ENCODE measurements around the gene ADTRP. TPM values are rescaled to one million over a fixed set of nuclear protein-coding genes. Genes with fewer than 3 reads are reported as not detected.

ADTRP gene
- total and polyA plus RNA-seq, 10 donors: 1.00 to 7.4 (median 2.0) TPM

GRCh38 chr6:11688425-11688709 lies 90.2 kb downstream of the ADTRP start:
- H3K27ac ChIP-seq: no peak overlapping the region
- H3K9me3 ChIP-seq: peaks cover 0 to 4% (median 0%) of the 10 kb centered on the region in 8 donors
- no peaks in the 10 kb centered on the region for H3K36me3 ChIP-seq
- WGBS, 5 donors: 80 to 89% (median 88%) methylated on average over 1 of the region's 1 CpG
- no peak for DNase-seq
- no peaks in the 10 kb centered on the region for H3K4me1 ChIP-seq
- H3K27me3 ChIP-seq (replicated peaks in 1 of 7): no peaks in the 10 kb centered on the region
- TF ChIP-seq POLR2AphosphoS5 (IDR thresholded peaks at IDR 0.05) (no peak), CTCF (IDR thresholded peaks at IDR 0.05 in 8 of 11, conservative IDR thresholded peaks at IDR 0.05 in 3 of 11) (no peak), POLR2A (IDR thresholded peaks at IDR 0.05) (no peak)
- no peak overlapping the region for H3K4me3 ChIP-seq
- intact Hi-C loops (cut with DNase I; ENCODE audit: low total_unique reads): no loop called here

GRCh38 chr6:11685481-11686093 lies 93.0 kb downstream of the ADTRP start:
- peaks cover 0 to 9% (median 5%) of the 10 kb centered on the region in 8 donors for H3K9me3 ChIP-seq
- intact Hi-C loops (cut with DNase I; ENCODE audit: low total_unique reads): no loop called here
- no peaks in the 10 kb centered on the region for H3K4me1 ChIP-seq
- no peak overlapping the region for H3K27ac ChIP-seq
- H3K27me3 ChIP-seq (replicated peaks in 1 of 7): no peaks in the 10 kb centered on the region
- no peak for DNase-seq
- no peak overlapping the region for H3K4me3 ChIP-seq
- H3K36me3 ChIP-seq: no peaks in the 10 kb centered on the region
- TF ChIP-seq CTCF (IDR thresholded peaks at IDR 0.05 in 8 of 11, conservative IDR thresholded peaks at IDR 0.05 in 3 of 11): no peak
- TF ChIP-seq POLR2A (IDR thresholded peaks at IDR 0.05): no peak
- no peak for TF ChIP-seq POLR2AphosphoS5 (IDR thresholded peaks at IDR 0.05)
- 72 to 86% (median 84%) methylated on average over 3 of the region's 3 CpGs for WGBS, 5 donors

GRCh38 chr6:11684901-11685480 lies 93.6 kb downstream of the ADTRP start:
- no peak for DNase-seq
- H3K36me3 ChIP-seq: no peaks in the 10 kb centered on the region
- no peaks in the 10 kb centered on the region for H3K27me3 ChIP-seq (replicated peaks in 1 of 7)
- no peaks in the 10 kb centered on the region for H3K4me1 ChIP-seq
- intact Hi-C loops (cut with DNase I; ENCODE audit: low total_unique reads): no loop called here
- WGBS, 5 donors: 75 to 85% (median 80%) methylated on average over 4 of the region's 4 CpGs
- H3K9me3 ChIP-seq: peaks cover 0 to 15% (median 11%) of the 10 kb centered on the region in 8 donors
- TF ChIP-seq POLR2A (IDR thresholded peaks at IDR 0.05): no peak
- no peak for TF ChIP-seq POLR2AphosphoS5 (IDR thresholded peaks at IDR 0.05)
- no peak for TF ChIP-seq CTCF (IDR thresholded peaks at IDR 0.05 in 8 of 11, conservative IDR thresholded peaks at IDR 0.05 in 3 of 11)
- no peak overlapping the region for H3K27ac ChIP-seq
- no peak overlapping the region for H3K4me3 ChIP-seq

- peaks cover 0 to 19% (median 13%) of the 10 kb centered on the region in 8 donors for H3K9me3 ChIP-seq
- H3K4me1 ChIP-seq: no peaks in the 10 kb centered on the region
- no peaks in the 10 kb centered on the region for H3K36me3 ChIP-seq
- H3K27ac ChIP-seq: no peak overlapping the region
- no peaks in the 10 kb centered on the region for H3K27me3 ChIP-seq (replicated peaks in 1 of 7)
- whole genome bisulfite sequencing, 5 donors: 53 to 87% (median 72%) methylated on average over 2 of the region's 2 CpGs
- intact Hi-C loops (cut with DNase I; ENCODE audit: low total_unique reads): no loop called here
- TF ChIP-seq POLR2AphosphoS5 (IDR thresholded peaks at IDR 0.05) (no peak), POLR2A (IDR thresholded peaks at IDR 0.05) (no peak), CTCF (IDR thresholded peaks at IDR 0.05 in 8 of 11, conservative IDR thresholded peaks at IDR 0.05 in 3 of 11) (no peak)
- no peak overlapping the region for H3K4me3 ChIP-seq
- DNase-seq: no peak
Measured at GRCh38 chr6:11683871-11684270, 94.7 kb downstream of the ADTRP start.
